Measurements from ENCODE around the gene KIAA0825.
"Not testable (repeated sequence)": the region's sequence is repeated elsewhere in the genome, so short reads cannot be mapped to it uniquely, and the experiment has no call there.

Gene KIAA0825

DNA sequence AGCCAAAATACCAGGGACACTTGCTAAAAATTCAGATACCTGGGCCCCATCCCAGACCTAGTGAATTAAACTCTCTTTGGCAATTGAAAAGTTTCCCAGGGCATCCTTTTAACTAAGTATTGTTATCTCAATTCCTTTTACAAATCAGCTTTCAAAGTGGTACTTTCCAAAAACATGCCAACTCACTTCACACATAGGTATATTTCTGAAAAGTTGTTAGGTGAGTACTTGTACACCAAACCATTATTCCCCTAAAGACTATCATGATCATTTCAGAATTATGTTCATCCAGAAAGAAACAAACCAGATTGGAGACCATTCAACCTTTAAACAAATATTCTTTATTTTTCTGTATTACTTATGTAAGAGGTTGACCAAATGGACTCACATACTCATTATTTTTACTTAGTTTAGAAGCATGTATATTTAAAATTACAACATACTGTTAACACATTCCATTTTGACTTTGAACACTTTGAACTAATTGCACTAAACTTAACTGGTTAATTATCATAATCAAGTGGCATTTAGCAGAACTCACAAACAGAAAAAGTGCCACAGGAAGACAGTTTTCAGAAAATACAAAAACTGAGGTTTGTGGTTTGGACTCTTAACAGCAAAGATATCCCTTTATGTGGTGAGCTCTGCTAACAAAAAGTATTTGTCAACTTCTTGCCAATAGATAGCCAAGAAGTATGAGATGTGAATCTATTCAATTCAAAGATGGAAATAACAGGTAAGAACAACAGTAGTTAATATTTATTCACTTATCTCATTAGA lies 40.7 kb downstream of the KIAA0825 start:
- DNase-seq (ENCODE audit: low spot score), result no peak

DNA sequence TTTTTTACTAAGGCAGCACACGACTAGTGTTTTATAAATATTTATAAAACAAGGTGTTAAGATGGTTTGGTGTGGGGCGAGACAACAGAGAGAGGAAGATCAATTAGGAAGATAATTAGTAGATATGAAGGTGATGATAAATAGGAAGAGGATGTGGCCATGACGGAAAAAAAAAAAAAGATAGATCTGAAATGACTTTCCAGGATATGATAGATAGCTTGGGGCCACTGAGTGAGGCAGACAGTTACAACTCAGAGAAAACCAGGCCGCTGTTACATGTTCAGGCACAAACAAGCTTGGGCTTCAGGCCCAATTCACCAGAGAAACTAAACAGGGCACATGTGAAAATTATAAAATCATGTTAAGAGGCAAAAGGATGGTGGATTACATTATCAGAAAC lies 43.2 kb downstream of the KIAA0825 start:
- no peak for DNase-seq (ENCODE audit: low spot score)

DNA sequence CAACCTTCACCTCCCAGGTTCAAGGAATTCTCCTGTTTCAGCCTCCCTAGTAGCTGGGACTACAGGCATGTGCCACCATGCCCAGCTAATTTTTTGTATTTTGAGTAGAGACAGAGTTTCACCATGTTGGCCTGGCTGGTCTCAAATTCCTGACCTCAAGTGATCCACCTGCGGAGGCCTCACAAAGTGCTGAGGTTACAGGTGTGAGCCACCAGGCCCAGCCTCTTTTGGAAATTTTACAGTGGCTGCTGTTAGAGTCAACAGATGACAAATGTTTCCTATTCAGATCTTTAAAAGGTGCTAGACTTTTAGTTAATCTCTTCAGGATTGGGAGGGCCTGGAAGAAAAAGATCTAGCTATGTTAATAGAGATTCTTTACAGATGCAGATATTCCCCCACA lies 45.1 kb downstream of the KIAA0825 start:
- DNase-seq (ENCODE audit: low spot score), result not testable (repeated sequence)

DNA sequence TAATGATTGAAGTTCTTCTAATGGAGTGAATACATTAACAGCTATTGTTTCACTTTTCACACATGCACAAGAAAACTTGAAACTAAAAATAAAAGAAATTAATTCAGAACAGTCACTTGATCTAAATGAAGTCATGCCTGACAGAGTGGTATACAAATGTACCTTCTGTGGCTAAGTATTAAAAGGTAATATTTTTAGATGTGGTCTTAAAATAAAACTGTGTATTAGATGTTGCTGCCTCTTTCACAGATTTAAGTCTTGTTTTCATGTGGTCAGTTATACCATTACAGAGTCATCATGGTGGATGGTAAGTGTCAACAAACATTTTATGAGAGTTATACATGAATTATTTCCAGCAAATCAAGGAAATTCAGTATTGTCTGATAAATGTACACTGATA lies 47.0 kb downstream of the KIAA0825 start:
- no peak for DNase-seq (ENCODE audit: low spot score)

DNA sequence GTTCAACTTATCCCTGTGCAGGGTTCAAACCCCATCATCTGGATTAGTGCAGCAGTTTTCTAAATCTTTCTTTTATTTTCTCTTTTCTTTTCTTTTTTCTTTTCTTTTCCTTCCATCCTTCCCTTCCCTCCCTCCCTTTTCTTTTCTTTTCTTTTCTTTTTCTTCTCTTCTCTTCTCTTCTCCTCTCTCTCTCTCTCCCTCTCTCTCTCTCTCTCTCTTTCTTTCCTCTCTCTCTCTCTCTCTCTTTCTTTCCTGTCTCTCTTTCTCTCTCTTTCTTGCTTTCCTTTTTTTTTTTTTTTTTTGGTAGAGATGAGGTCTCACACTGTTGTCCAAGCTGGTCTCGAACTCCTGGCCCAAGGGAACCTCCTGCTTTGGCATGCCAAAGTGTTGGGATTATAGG lies 53.6 kb downstream of the KIAA0825 start:
- DNase-seq (ENCODE audit: low spot score), result no peak

DNA sequence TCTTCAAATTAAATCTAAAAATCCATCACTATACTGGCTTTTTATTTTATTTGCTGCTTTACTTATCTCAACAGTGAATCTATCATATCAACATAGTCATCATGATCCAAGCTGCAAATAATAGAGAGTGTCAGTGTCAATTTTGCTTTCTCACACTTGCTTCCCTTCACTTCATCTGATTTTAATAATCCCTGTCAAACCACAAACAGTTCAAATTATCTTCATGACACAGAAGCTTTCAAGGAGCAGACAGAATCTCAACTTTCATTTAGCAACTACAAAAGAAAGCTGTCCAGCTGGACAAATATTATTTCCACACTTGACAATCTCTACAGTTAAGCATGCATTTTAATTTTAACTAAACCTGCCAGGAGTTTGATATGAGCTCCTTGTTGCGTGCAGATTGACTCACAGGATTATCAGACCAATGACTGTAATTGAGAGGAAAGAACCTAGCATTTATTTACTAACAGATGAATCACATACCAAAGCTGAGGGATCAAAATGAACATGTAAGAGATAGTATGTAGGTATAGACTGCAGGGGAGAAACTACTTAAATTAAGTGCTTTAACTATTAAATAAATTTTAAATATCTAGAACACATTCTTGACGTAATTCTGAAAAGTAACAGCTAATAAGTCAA lies 56.0 kb downstream of the KIAA0825 start:
- DNase-seq (ENCODE audit: low spot score), result no peak

DNA sequence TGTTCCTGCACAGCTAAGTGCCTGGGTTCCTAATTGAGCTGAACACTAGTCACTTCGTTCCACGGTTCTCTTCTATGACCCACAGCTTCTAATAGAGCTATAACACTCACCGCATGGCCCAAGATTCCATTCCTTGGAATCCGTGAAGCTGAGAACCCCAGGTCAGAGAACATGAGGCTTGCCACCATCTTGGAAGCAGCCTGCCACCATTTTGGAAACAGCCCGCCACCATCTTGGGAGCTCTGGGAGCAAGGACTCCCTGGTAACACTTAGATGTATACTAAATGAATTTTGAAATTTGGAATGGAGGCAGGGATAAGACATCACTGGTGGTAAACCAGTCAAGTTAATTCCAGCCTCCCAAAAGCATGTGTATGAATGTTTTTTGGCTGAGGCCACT lies 60.4 kb downstream of the KIAA0825 start:
- no peak for DNase-seq (ENCODE audit: low spot score)

DNA sequence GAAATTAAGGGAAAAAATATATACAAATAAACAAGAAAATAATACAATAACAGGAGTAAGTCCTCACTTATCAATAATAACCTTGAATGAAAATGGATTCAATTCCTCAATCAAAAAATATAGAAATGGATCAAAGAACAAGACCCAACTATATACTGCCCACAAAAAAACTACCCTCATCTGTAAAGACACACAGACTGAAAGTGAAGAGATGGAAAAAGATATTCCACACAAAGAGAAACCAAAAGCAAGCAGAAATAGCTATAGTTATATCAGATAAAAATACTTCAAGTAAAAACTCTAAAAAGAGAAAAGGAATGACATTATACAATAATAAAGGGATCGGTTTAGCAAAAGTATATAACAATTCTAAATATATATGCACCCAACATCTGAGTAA lies 66.5 kb downstream of the KIAA0825 start:
- no peak for DNase-seq (ENCODE audit: low spot score)

DNA sequence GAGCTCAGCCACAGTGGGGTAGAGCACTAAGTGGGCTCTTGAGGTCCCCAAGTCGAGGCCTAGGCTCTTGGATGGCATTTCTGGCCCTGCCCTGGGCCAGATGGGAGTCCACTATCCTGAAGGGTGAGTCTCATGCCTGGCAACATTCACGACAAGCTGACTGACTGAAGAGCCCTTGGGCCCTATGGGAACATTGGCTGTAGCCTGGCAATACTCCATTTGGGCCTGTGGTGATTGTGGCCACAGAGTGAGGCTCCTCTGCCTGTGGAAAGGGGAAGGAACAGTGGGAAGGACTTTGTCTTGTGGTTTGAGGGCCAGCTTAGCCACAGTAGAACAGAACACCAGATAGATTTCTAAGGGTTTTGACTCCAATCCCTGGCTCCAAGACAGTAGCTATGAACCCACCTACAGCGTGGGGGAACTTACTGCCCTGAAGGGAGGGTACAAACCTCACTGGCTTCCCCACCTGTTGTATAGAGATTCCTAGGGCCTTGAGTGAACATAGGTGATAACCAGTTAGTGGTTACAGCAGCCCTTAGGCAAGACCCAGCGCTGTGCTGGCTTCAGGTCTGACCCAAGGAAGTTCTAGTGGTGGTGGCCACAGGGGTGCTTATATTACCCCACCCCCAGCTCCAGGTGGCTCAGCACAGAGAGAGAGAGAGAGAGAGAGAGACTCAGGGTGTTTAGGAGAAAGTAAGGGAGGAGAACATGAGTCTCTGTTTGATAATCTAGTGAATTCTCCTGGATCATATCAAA lies 72.4 kb downstream of the KIAA0825 start:
- no peak for DNase-seq (ENCODE audit: low spot score)

DNA sequence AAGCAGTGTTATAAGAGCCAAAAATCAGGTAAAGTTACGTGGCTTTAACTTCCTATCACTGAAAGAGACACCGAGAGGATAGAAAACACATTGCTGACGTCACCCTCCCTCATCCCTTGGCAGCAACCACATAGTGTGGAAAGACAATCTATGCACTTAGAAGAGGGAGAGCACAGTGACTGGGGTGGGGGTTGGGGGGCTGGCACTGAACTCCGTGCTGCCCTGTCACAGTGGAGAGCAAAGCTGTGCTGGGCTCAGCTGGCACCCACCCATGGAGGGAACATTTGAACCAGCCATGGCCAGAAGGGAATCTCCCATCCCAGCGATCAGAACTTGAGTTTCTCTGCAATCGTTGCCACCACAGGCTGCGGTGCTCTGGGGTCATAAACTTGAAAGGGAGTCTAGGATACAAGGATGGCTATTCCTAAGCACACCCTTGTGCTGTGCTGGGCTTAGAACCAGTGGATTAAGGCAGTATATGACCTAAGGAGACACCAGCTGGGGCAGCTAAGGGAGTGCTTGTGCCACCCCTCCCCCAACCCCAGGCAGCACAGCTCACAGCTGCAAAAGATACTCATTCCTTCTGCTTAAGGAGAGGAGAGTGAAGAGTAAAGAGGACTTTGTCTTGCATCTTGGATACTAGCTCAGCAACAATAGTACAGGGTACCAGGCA lies 73.4 kb downstream of the KIAA0825 start:
- DNase-seq (ENCODE audit: low spot score), result no peak

DNA sequence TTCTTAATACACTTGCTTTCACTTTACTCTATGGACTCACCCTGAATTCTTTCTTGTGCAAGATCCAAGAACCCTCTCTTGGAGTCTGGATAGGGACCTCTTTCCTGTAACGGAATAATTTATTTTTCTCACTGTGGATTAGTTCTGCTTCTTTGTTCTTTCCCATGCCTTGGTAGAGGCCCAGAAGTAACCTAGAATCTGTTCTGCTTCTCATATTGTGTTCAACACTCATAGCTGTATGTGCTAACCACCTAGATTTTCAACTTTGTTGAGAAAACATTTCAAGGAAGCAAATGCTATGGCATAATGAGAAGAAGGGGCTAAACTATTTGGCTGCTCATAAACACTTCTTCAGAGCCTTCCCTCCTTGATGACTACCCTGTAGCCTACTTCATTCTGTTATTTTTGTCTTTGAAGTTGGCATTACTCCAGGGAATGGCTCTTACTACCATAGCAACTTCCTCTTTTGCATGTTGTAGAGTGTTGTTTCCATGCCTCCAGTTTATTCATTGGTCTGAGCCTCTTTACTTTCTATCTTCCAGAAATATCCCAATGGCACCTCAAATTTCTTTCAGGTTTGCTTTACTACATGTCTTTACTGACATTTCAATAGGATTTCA lies 74.3 kb downstream of the KIAA0825 start:
- no peak for DNase-seq (ENCODE audit: low spot score)

DNA sequence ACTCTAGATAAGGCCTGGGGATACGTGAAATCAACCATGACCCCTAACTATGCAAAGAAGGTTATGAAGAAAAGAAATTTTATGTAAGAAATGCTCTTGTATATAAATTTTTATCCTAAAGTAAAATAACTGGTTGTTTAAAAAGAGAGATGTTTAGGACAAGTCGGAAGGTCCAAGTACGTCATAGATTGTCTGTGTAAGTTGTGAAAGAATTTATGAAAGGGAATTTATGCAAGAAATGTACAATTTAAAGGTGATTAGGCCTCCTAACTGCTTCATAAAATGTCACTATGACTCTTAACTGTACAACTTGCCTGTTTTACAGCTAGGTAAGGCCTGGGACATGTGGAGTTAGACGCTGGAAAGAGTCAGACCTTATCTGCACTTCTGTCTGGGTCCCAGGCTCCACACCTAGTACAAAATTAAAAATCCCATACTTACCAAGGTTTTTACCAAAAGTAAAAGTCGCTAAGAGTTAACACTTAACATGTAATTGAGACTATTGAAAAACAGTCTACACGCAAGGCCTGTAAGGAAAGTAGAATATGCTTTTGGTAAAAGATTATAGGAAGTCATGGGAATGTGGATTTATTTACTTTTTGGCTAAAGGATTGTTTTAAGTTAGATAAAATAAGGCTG lies 77.4 kb downstream of the KIAA0825 start:
- DNase-seq (ENCODE audit: low spot score), result no peak

DNA sequence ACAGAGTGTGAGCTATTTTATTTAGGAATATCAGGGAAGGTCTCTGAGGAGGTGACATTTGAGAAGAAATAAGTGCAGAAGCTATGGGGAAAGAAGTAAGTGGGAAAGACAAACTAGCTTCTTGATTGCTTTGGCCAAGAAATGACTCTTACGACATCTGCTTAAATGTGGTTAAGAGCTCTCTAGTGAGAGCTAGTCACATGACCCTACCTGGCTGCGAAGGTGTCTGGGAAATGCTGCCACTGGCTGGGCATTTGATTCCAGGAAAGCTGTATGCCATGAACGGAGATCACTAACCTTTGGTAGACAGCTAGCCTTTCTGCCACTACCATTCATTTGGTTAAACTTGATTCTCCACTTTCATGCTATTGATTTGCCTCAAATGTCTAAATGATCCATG lies 80.1 kb downstream of the KIAA0825 start:
- no peak for DNase-seq (ENCODE audit: low spot score)

DNA sequence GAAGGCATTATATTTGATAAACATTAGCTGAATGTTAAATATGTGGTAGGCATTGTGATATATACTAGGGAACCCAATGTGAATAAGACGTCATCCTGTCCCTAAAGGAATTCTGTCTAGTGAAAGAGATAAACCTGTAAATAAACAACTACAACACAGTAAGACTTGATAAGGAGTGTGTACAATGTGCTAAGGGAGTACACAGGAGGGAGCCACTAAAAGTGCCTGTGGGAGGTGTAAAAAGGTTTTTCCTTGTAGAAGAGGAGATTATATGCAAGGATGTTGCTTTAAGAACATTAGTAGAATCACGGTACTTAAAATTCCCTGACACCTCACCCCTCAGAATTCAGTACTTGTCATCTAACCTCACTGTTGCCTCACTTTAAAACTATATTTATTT lies 91.7 kb downstream of the KIAA0825 start:
- DNase-seq (ENCODE audit: low spot score), result no peak

DNA sequence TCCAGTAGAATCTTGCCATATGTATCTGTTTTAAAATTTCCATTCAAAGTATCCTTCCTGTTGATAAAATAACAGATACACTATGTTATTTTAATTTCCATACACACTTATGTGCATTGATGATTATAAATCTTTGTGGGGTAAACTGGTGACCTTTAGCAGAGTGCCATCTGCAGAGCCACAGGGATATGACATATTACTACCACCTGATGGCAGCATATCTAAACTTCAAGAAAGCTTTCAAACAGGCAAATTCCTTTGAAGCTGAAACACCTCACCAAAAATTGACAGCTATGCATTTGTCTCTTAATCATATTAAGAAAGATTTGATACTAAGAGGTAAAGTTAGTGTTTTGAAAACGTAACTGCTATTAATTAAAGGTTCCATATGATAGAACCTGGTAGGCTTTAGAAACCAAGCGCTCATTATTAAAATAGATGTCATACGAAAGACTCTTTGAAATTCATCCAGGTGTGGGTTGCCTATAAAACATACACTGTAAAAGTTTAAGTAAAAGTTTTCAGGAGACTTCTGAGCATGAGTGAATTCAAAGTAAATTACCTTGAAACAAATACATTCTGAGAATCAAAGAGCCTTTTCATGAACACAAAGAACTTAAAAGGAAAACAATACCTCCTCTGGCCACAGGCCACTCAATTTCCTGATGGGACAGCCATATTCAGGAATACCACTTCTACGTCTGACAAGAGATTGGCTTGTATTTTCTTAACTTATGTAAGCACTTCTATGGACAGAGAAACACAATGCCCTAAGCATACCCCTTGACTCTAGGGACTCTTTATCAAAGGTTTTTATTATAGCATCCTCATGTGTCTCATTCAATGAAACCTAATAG lies 93.3 kb downstream of the KIAA0825 start:
- no peak for DNase-seq (ENCODE audit: low spot score)

DNA sequence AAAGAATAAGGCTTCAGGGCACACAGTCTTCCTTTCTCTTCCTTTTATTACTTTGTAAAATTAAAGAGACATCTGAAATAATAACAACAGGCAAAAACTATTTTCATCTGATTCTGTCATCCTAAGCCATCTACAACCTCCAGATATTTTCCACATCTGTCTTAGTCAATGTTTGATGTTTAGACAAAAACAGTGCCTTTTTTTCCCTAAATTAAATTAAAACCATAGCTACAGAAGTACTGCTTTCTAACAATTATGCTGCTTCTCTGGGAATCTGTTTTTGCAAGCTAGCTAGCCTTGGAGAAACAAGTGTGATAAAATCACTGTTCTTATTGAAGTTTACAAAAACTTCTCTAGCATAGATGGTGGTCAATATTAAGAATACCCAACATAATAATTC lies 95.4 kb downstream of the KIAA0825 start:
- no peak for DNase-seq (ENCODE audit: low spot score)

DNA sequence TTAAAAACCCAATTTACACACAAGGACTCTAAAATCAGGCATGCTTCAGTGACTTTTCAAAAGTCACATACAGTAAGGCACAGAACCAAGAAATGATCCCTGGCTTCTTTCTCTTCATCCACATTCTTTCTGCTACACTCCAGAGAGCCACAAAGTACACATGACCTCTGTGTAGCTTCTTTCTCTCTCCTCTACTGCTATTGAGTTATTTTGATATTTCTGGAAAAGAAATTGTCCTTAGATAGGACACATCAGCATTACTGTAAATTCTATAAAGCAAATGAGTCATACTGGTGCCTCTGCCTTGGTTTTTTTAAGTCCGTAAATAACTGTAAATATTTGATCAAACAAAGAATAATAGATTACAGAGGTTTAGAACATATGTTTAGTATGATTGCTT lies 96.3 kb downstream of the KIAA0825 start:
- DNase-seq (ENCODE audit: low spot score), result no peak

DNA sequence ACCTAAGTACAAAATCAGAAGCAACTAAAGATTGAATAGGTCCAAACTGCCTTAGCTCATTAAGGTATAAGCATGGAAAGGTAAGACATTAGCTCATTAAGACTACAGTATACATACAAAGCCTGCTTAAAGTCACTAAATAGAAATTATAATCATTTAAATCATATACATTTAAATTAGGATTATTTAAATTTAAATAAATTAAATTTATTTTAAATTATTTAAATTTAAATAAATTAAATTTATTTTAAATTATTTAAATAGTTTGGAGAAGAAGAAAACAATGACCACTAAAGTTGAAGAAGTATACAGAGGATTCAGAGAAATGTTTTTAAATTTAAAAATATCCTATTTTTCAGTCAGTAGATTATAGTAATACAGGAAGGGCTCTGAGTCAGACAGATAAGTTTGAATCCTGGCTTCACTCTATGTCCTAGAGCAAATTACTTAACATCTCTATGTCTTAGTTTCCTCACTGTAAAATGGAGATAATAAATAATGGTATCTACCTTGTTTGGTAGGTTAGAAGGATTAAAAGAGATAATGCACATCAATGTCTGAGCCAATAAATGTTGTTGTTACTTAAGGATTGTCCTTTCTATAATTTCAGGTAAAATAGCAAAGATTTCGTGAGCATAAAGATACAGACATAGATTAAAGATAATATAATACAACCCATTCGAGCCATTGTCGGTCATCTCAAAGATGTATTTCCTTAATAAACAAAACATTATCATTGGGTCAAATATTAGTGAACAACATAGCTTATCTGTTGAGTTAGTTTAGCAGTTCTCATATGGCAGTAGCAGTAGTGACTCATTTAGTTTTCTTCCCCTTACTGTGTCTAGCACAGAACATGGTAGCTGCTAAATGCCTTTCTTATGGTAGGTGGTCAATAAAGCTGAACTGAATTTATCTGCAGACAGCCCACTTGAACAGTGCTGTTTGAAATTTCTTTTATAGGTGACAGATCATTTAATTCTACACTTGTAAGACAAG lies 100.6 kb downstream of the KIAA0825 start:
- no peak for DNase-seq (ENCODE audit: low spot score)

DNA sequence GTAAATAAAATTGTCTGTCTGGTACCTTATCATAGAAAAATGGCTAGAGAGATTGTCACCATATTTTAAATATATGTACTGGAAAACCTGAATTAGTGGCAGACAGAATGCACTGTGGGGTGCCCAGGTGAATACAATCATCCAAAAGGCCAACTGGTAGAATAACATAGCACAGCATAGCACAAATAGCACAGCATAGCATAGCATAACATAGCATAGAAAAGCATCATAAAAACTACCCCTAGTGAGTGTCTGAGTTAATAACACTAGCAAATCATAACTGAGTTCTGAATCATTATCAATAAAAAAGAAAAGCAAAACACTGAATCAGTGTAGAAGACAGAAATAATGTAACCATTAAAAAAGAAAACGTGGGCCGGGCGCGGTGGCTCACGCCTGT lies 102.3 kb downstream of the KIAA0825 start:
- DNase-seq (ENCODE audit: low spot score), result no peak

Measured in HuH-7.5 (cell line).